Measurements from ENCODE around the gene TCIRG1.

Gene TCIRG1

GRCh38 chr11:68035266-68035876, 3.5 kb upstream of the TCIRG1 start:
- H3K4me3 ChIP-seq (ENCODE audit: low read depth, low read length) = no peak overlapping the region
- H3K27me3 ChIP-seq (ENCODE audit: control insufficient read depth, insufficient read depth, low read length) = no peaks in the 10 kb centered on the region
- H3K36me3 ChIP-seq (ENCODE audit: control insufficient read depth, insufficient read depth, low read length) = peaks cover 38% of the 10 kb centered on the region
- no peak overlapping the region for H3K9ac ChIP-seq (ENCODE audit: low read length)
- H3K9me3 ChIP-seq (ENCODE audit: control insufficient read depth, insufficient read depth, low read depth, low read length) = no peaks in the 10 kb centered on the region
- H3K27ac ChIP-seq (ENCODE audit: low read depth, low read length) = no peak overlapping the region
- H3K4me1 ChIP-seq (ENCODE audit: control insufficient read depth, insufficient read depth, low read length) = peaks cover 17% of the 10 kb centered on the region

GRCh38 chr11:68036141-68036716, 2.6 kb upstream of the TCIRG1 start:
- Histone ChIP-seq H3K9ac (ENCODE audit: low read length) (no peak overlapping the region), H3K27ac (ENCODE audit: low read depth, low read length) (no peak overlapping the region), H3K4me3 (ENCODE audit: low read depth, low read length) (no peak overlapping the region)

GRCh38 chr11:68036717-68037239, 2.0 kb upstream of the TCIRG1 start:
- H3K36me3 ChIP-seq (ENCODE audit: control insufficient read depth, insufficient read depth, low read length) = peaks cover 38% of the 10 kb centered on the region
- H3K27me3 ChIP-seq (ENCODE audit: control insufficient read depth, insufficient read depth, low read length) = no peaks in the 10 kb centered on the region
- H3K9me3 ChIP-seq (ENCODE audit: control insufficient read depth, insufficient read depth, low read depth, low read length) = no peaks in the 10 kb centered on the region
- no peak overlapping the region for H3K4me3 ChIP-seq (ENCODE audit: low read depth, low read length)
- H3K4me1 ChIP-seq (ENCODE audit: control insufficient read depth, insufficient read depth, low read length) = peaks cover 24% of the 10 kb centered on the region
- H3K27ac ChIP-seq (ENCODE audit: low read depth, low read length) = no peak overlapping the region
- H3K9ac ChIP-seq (ENCODE audit: low read length) = no peak overlapping the region

More at GRCh38 chr11:68036141-68036716, 2.6 kb upstream of the TCIRG1 start:
- Histone ChIP-seq H3K4me1 (ENCODE audit: control insufficient read depth, insufficient read depth, low read length) (peaks cover 24% of the 10 kb centered on the region), H3K27me3 (ENCODE audit: control insufficient read depth, insufficient read depth, low read length) (no peaks in the 10 kb centered on the region), H3K9me3 (ENCODE audit: control insufficient read depth, insufficient read depth, low read depth, low read length) (no peaks in the 10 kb centered on the region), H3K36me3 (ENCODE audit: control insufficient read depth, insufficient read depth, low read length) (peaks cover 38% of the 10 kb centered on the region)

- H3K4me1 ChIP-seq (ENCODE audit: control insufficient read depth, insufficient read depth, low read length) = peaks cover 24% of the 10 kb centered on the region
These were observed 1.2 kb upstream of the TCIRG1 start for GRCh38 chr11:68037411-68038225.

GRCh38 chr11:68038226-68038717, 553 bp upstream of the TCIRG1 start:
- Histone ChIP-seq H3K4me3 (ENCODE audit: low read depth, low read length) (peak overlapping the region; percentile 57), H3K9ac (ENCODE audit: low read length) (peak overlapping the region; percentile 18), H3K27ac (ENCODE audit: low read depth, low read length) (peak overlapping the region; percentile 44; the same call in 1 of the 2 replicates), H3K27me3 (ENCODE audit: control insufficient read depth, insufficient read depth, low read length) (no peaks in the 10 kb centered on the region), H3K4me1 (ENCODE audit: control insufficient read depth, insufficient read depth, low read length) (peaks cover 27% of the 10 kb centered on the region), H3K9me3 (ENCODE audit: control insufficient read depth, insufficient read depth, low read depth, low read length) (no peaks in the 10 kb centered on the region), H3K36me3 (ENCODE audit: control insufficient read depth, insufficient read depth, low read length) (peaks cover 23% of the 10 kb centered on the region)

More at GRCh38 chr11:68037411-68038225, 1.2 kb upstream of the TCIRG1 start:
- H3K4me3 ChIP-seq (ENCODE audit: low read depth, low read length) = no peak overlapping the region
- no peak overlapping the region for H3K27ac ChIP-seq (ENCODE audit: low read depth, low read length)
- H3K9me3 ChIP-seq (ENCODE audit: control insufficient read depth, insufficient read depth, low read depth, low read length) = no peaks in the 10 kb centered on the region
- no peak overlapping the region for H3K9ac ChIP-seq (ENCODE audit: low read length)
- no peaks in the 10 kb centered on the region for H3K27me3 ChIP-seq (ENCODE audit: control insufficient read depth, insufficient read depth, low read length)
- H3K36me3 ChIP-seq (ENCODE audit: control insufficient read depth, insufficient read depth, low read length) = peaks cover 30% of the 10 kb centered on the region

GRCh38 chr11:68039526-68040086, 781 bp downstream of the TCIRG1 start:
- Histone ChIP-seq H3K4me1 (ENCODE audit: control insufficient read depth, insufficient read depth, low read length) (peaks cover 34% of the 10 kb centered on the region), H3K27ac (ENCODE audit: low read depth, low read length) (no peak overlapping the region), H3K27me3 (ENCODE audit: control insufficient read depth, insufficient read depth, low read length) (no peaks in the 10 kb centered on the region), H3K9me3 (ENCODE audit: control insufficient read depth, insufficient read depth, low read depth, low read length) (no peaks in the 10 kb centered on the region), H3K36me3 (ENCODE audit: control insufficient read depth, insufficient read depth, low read length) (0 out of 2 replicates have a peak, but pooled peaks cover 10% of the 10 kb centered on the region), H3K4me3 (ENCODE audit: low read depth, low read length) (peak overlapping the region; percentile 57), H3K9ac (ENCODE audit: low read length) (peak overlapping the region; percentile 37)

GRCh38 chr11:68040101-68040956, 1.5 kb downstream of the TCIRG1 start:
- peaks cover 13% of the 10 kb centered on the region; the same call in 1 of the 2 replicates for H3K36me3 ChIP-seq (ENCODE audit: control insufficient read depth, insufficient read depth, low read length)
- H3K9me3 ChIP-seq (ENCODE audit: control insufficient read depth, insufficient read depth, low read depth, low read length) = no peaks in the 10 kb centered on the region
- peak overlapping the region; percentile 4; the same call in 1 of the 2 replicates for H3K4me3 ChIP-seq (ENCODE audit: low read depth, low read length)
- H3K27me3 ChIP-seq (ENCODE audit: control insufficient read depth, insufficient read depth, low read length) = no peaks in the 10 kb centered on the region
- no peak overlapping the region; the same call in 1 of the 2 replicates for H3K27ac ChIP-seq (ENCODE audit: low read depth, low read length)
- H3K4me1 ChIP-seq (ENCODE audit: control insufficient read depth, insufficient read depth, low read length) = peaks cover 34% of the 10 kb centered on the region
- peak overlapping the region; percentile 37 for H3K9ac ChIP-seq (ENCODE audit: low read length)

- Histone ChIP-seq H3K36me3 (ENCODE audit: control insufficient read depth, insufficient read depth, low read length) (peaks cover 13% of the 10 kb centered on the region), H3K9me3 (ENCODE audit: control insufficient read depth, insufficient read depth, low read depth, low read length) (no peaks in the 10 kb centered on the region), H3K27ac (ENCODE audit: low read depth, low read length) (no peak overlapping the region; the same call in 1 of the 2 replicates), H3K27me3 (ENCODE audit: control insufficient read depth, insufficient read depth, low read length) (no peaks in the 10 kb centered on the region), H3K4me1 (ENCODE audit: control insufficient read depth, insufficient read depth, low read length) (peaks cover 34% of the 10 kb centered on the region), H3K9ac (ENCODE audit: low read length) (peak overlapping the region; percentile 3), H3K4me3 (ENCODE audit: low read depth, low read length) (no peak overlapping the region)
These were observed 2.2 kb downstream of the TCIRG1 start for GRCh38 chr11:68040957-68041591.

GRCh38 chr11:68041617-68042218, 2.9 kb downstream of the TCIRG1 start:
- Histone ChIP-seq H3K27ac (ENCODE audit: low read depth, low read length) (no peak overlapping the region), H3K9me3 (ENCODE audit: control insufficient read depth, insufficient read depth, low read depth, low read length) (no peaks in the 10 kb centered on the region), H3K27me3 (ENCODE audit: control insufficient read depth, insufficient read depth, low read length) (no peaks in the 10 kb centered on the region), H3K36me3 (ENCODE audit: control insufficient read depth, insufficient read depth, low read length) (peaks cover 11% of the 10 kb centered on the region), H3K9ac (ENCODE audit: low read length) (no peak overlapping the region), H3K4me1 (ENCODE audit: control insufficient read depth, insufficient read depth, low read length) (peaks cover 34% of the 10 kb centered on the region), H3K4me3 (ENCODE audit: low read depth, low read length) (no peak overlapping the region)
